ENCODE data around the gene CFAP74. TPM values are rescaled to one million over a fixed set of nuclear protein-coding genes. Genes with fewer than 3 reads are reported as not detected.
"Not testable (repeated sequence)": the region's sequence is repeated elsewhere in the genome, so short reads cannot be mapped to it uniquely, and the experiment has no call there.

CFAP74 gene
- total RNA-seq, 2 donors from 2014 or later: not detected

DNA sequence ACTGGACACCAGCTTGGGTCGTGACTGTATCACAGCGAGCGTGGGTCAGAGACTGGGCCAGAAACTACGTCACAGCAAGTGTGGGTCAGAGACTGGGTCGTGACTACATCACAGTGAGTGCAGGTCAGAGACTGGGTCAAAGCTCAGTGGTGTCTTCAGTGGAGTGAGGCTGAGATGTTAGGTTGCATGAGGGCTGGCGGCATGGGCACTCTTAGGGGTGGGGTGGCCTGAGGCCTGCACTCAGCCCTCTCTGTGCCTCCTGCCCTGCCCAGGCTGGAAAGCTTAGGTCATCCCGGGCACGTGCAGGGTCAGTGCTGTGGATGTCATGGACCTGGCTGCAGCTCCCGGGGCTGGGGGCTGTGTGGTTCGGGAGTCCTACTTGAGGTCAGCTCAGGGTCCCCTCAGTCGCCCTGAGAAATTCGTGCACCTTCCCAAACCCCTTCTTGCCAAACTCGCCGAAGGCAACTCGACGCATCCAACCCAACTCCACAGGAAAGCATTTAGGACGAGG lies 19.0 kb downstream of the CFAP74 start:
- H3K27me3 ChIP-seq: no peaks in the 10 kb centered on the region
- no peaks in the 10 kb centered on the region for H3K9me3 ChIP-seq
- H3K27ac ChIP-seq: no peak overlapping the region
- no peaks in the 10 kb centered on the region for H3K4me1 ChIP-seq
- no peaks in the 10 kb centered on the region for H3K36me3 ChIP-seq
- no peak overlapping the region for H3K4me3 ChIP-seq
- no peak for DNase-seq (ENCODE audit: low spot score)
- TF ChIP-seq, protein P1, sequence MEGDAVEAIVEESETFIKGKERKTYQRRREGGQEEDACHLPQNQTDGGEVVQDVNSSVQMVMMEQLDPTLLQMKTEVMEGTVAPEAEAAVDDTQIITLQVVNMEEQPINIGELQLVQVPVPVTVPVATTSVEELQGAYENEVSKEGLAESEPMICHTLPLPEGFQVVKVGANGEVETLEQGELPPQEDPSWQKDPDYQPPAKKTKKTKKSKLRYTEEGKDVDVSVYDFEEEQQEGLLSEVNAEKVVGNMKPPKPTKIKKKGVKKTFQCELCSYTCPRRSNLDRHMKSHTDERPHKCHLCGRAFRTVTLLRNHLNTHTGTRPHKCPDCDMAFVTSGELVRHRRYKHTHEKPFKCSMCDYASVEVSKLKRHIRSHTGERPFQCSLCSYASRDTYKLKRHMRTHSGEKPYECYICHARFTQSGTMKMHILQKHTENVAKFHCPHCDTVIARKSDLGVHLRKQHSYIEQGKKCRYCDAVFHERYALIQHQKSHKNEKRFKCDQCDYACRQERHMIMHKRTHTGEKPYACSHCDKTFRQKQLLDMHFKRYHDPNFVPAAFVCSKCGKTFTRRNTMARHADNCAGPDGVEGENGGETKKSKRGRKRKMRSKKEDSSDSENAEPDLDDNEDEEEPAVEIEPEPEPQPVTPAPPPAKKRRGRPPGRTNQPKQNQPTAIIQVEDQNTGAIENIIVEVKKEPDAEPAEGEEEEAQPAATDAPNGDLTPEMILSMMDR (IDR thresholded peaks at IDR 0.05): no peak

DNA sequence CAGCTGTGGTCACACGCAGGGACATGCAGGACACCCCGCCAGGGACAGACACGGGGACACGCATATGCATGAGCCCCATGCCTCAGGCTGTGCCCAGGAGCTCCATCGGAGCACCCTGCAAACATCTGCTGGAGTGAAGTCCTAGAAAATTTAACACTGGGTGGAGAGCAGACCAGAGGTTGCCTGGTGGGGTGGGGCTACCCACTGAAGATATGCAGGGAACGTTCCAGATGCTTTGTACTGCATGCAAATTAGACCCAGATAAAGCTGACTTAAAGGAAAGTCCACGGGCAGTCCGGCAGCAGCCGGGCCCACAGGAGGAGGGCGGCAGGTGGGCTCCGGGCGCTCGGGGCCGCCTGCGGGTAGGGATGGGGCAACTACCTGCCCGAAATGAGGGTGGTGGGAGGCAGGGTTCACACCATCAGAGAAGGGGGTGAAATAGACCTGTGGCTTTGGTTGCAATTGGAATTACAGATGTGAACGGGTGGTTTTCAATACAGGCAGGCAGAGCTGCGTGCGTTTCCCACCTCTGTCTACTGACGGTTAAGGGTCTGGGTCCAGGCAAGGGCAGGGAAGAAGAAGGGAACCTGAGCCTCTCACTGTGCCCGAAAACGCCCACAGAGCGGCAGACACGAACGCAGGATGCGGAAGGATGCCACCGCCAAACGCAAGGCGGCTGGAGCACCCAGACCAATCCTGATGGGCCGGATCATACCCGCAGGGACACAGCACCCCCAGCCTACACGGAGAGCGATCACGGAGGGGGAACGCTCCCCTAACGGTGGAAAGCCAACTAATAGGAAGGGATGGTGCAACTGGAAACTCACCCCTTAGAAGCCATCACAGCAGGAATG lies 21.0 kb downstream of the CFAP74 start:
- Histone ChIP-seq H3K4me3 (no peak overlapping the region), H3K27ac (no peak overlapping the region), H3K27me3 (no peaks in the 10 kb centered on the region), H3K36me3 (no peaks in the 10 kb centered on the region), H3K4me1 (no peaks in the 10 kb centered on the region), H3K9me3 (no peaks in the 10 kb centered on the region)
- TF ChIP-seq, protein P1 (IDR thresholded peaks at IDR 0.05): no peak
- no peak for DNase-seq (ENCODE audit: low spot score)

DNA sequence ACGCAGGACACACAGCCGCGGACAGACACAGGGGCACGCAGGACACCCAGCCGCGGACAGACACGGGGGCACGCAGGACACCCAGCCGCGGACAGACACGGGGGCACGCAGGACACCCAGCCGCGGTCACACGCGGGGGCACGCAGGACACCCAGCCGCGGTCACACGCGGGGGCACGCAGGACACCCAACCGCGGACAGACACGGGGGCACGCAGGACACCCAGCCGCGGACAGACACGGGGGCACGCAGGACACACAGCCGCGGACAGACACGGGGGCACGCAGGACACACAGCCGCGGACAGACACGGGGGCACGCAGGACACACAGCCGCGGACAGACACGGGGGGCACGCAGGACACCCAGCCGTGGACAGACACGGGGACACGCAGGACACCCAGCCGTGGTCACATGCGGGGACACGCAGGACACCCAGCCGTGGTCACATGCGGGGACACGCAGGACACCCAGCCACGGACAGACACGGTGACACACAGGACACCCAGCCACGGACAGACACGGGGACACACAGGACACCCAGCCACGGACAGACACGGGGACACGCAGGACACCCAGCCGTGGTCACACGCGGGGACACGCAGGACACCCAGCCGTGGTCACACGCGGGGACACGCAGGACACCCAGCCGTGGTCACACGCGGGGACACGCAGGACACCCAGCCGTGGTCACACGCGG lies 21.8 kb downstream of the CFAP74 start:
- H3K27me3 ChIP-seq; DNase-seq (ENCODE audit: low spot score): not testable (repeated sequence)

DNA sequence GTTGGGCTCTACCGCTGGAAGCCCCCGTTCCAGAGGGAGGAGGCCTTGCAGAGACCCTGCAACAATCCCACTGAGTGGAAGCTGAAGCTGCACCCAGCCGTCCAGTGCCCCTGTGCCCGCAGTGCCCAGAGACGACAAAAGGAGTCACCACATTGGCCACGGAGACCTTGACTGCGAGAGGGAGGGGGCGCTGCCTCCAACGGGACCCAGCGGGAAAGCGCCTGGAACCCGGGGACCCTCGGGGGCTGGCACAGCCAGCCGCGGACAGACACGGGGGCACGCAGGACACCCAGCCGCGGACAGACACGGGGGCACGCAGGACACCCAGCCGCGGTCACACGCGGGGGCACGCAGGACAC lies 22.5 kb downstream of the CFAP74 start:
- Histone ChIP-seq H3K4me3 (no peak overlapping the region), H3K9me3 (no peaks in the 10 kb centered on the region)
- TF ChIP-seq, protein P1 (IDR thresholded peaks at IDR 0.05): no peak

More for the DNA sequence above, 21.8 kb downstream of the CFAP74 start:
- H3K9me3 ChIP-seq, H3K36me3 ChIP-seq, H3K27ac ChIP-seq, H3K4me3 ChIP-seq, H3K4me1 ChIP-seq: not testable (repeated sequence)

DNA sequence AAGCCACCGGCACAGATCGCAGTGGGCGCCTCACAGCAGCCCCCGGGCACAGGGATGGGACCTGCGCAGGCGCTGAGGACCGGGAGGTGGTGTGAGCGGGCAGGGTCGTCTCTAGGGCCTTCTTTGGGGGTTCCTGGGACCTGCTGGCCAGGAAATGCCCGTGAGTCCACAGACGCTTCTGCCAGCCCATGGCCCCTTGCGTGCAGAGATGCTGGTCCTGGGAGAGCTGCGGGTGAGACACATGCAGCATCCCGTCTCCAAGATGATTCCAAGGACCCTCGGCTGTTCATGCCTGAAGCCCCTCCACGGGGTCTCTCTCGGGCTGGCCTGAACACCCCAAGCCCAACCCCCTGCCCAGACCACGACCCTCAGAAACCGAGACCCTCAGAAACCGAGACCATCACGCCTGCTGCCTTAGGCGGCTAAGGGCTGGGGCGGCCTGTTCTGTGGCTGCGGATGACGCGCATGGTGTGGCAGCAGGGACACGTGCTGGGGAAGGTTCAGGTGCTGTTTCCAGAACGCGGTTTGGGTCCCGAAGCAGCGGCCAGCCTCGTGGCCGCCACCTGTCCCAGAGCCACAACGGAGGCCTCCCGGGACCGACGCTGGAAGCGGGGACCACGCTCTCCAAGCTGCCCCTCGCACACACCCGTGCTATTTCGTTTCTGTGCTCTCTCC lies 23.0 kb downstream of the CFAP74 start:
- Histone ChIP-seq H3K27me3 (no peaks in the 10 kb centered on the region), H3K36me3 (no peaks in the 10 kb centered on the region), H3K4me1 (no peaks in the 10 kb centered on the region), H3K9me3 (no peaks in the 10 kb centered on the region), H3K4me3 (no peak overlapping the region), H3K27ac (no peak overlapping the region)
- TF ChIP-seq, protein P1 (IDR thresholded peaks at IDR 0.05): no peak
- DNase-seq (ENCODE audit: low spot score): no peak

More for the DNA sequence above, 22.5 kb downstream of the CFAP74 start:
- H3K36me3 ChIP-seq: no peaks in the 10 kb centered on the region
- DNase-seq (ENCODE audit: low spot score): no peak
- no peaks in the 10 kb centered on the region for H3K27me3 ChIP-seq
- no peaks in the 10 kb centered on the region for H3K4me1 ChIP-seq
- no peak overlapping the region for H3K27ac ChIP-seq

Measured in right atrium auricular region (tissue), 2 donors.